Mucosa of descending colon (tissue), 3 donors: ENCODE results near the gene THAP6. TPM values are rescaled to one million over a fixed set of nuclear protein-coding genes. Genes with fewer than 3 reads are reported as not detected.
"Not testable (repeated sequence)": the region's sequence is repeated elsewhere in the genome, so short reads cannot be mapped to it uniquely, and the experiment has no call there.

Experiments used
- ATAC-seq: fragments of 200-7000 bp; cut with Tn5 transposase; one replicate; pipeline ENCODE4 v1.9.1; 2020; ENCODE audit warnings: mild to moderate bottlenecking, moderate library complexity
- DNase-seq, 3 donors: peaks; one replicate each; pipeline ENCODE4 v3.0.0-alpha.2; 2020
- H3K36me3 ChIP-seq: fragments of 200-600 bp; one replicate; pipeline ENCODE4 v1.8.0; 2021; ENCODE audit warnings: low read depth, mild to moderate bottlenecking
- H3K4me1 ChIP-seq: fragments of 200-600 bp; one replicate; pipeline ENCODE4 v1.8.0; 2021; ENCODE audit warnings: low read depth, mild to moderate bottlenecking
- H3K4me3 ChIP-seq: fragments of 200-600 bp; one replicate; pipeline ENCODE4 v1.8.0; 2021; ENCODE audit warnings: mild to moderate bottlenecking
- H3K9me3 ChIP-seq: fragments of 200-600 bp; one replicate; pipeline ENCODE4 v1.8.0; 2021; ENCODE audit warnings: mild to moderate bottlenecking
- intact Hi-C, 2 donors: fragments of 100-400 bp; cut with DNase I in 1 of 2; cut with micrococcal nuclease in 1 of 2; formaldehyde crosslinking; loops; one replicate each; pipeline versions ENCODE4 v1.11.0 to v1.11.1; 2022; cut with DNase I, micrococcal nuclease
- total RNA-seq, 3 donors: library from RNA; stranded (reverse); fragmentation: NEBNext Ultra II Directional in 2 of 3; extraction: Animal tissue kit (Norgen Biotek cat#: 25700) in 2 of 3; gene quantifications; one replicate each; pipeline versions ENCODE4 v1.2.1 to v1.2.4, GENCODE V29; 2021 to 2023
- TF ChIP-seq, protein P1 (sequence below): fragments of 200-600 bp; IDR thresholded peaks from one replicate; pipeline ENCODE4 v1.8.0; 2022; ENCODE audit warnings: antibody characterized with exemption, mild to moderate bottlenecking
- donor health status: DM: no; HTN: no; CAD: no; lungs with moderate emphysema.
- donor health status: DM: no; HTN: no; CAD: no.
- donor health status: DM: no; HTN: yes; CAD: no.

Gene THAP6
- total RNA-seq, 3 donors from 2014 or later: 17.3 to 21.8 (median 21.5) TPM

DNA sequence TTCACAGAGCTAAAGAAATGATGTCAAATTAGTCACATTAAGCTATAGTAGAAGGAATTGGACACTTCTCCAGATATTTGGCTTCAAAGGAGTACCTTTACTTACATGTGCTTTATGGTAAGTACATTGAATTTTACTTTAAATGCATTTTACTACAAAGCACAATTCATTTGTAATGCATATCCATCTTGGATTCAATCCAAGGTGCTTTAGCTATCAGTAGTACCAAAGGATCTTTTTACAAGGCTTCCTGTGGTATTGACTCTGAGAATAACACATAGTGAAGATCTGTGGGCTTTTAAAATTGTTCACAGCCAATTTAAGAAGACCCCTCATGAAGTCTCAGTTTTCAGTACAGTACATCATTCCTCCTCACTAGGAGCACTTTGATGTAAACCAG lies 13.2 kb downstream of the THAP6 start:
- ATAC-seq: no peak

DNA sequence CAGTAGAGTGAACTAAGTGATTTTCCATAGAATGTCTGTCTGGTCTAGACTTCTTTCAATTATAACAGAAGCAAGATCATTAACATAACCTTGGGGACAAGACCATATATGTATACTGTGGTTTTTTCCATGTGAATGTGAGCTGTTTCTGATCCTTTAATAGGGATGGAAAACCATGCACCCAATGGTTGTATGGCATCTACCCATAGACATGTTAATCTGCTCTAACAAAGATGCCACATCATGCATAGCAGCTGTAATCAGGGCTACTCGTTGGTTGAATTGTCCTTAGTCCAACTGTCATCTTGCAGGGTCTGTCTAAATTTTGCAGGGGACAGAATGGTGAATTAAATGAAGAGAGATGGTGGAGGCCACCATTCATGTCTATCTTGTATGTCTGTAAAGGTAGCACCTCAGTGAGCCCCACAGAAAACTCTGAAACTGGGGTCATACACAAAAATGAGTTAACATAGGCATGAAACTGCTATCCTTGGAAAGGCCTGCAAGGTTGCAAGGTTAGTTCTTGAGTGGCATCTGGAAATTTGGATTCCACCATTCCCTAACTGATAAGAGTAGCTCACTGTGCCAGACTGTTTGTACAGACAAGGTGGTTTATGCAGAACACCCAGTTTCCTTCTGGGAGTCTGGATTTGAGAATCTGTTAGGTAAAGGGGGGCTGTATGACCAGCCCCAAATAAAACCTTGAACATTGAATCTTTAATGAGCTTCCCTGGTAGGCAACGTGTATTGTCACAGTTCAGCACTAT lies 16.5 kb downstream of the THAP6 start:
- TF ChIP-seq, protein P1, sequence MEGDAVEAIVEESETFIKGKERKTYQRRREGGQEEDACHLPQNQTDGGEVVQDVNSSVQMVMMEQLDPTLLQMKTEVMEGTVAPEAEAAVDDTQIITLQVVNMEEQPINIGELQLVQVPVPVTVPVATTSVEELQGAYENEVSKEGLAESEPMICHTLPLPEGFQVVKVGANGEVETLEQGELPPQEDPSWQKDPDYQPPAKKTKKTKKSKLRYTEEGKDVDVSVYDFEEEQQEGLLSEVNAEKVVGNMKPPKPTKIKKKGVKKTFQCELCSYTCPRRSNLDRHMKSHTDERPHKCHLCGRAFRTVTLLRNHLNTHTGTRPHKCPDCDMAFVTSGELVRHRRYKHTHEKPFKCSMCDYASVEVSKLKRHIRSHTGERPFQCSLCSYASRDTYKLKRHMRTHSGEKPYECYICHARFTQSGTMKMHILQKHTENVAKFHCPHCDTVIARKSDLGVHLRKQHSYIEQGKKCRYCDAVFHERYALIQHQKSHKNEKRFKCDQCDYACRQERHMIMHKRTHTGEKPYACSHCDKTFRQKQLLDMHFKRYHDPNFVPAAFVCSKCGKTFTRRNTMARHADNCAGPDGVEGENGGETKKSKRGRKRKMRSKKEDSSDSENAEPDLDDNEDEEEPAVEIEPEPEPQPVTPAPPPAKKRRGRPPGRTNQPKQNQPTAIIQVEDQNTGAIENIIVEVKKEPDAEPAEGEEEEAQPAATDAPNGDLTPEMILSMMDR: no peak
- DNase-seq (no peak), ATAC-seq (no peak)
- Histone ChIP-seq H3K9me3 (peaks cover 8% of the 10 kb centered on the region), H3K36me3 (no peaks in the 10 kb centered on the region), H3K4me3 (no peak overlapping the region), H3K4me1 (no peaks in the 10 kb centered on the region)
- intact Hi-C loops: no loop called here

More for the DNA sequence above, 13.2 kb downstream of the THAP6 start:
- DNase-seq: no peak
- H3K36me3 ChIP-seq: no peaks in the 10 kb centered on the region
- H3K4me3 ChIP-seq: no peak overlapping the region
- TF ChIP-seq, protein P1: no peak
- H3K9me3 ChIP-seq: peaks cover 2% of the 10 kb centered on the region
- H3K4me1 ChIP-seq: no peaks in the 10 kb centered on the region
- intact Hi-C loops: no loop called here

DNA sequence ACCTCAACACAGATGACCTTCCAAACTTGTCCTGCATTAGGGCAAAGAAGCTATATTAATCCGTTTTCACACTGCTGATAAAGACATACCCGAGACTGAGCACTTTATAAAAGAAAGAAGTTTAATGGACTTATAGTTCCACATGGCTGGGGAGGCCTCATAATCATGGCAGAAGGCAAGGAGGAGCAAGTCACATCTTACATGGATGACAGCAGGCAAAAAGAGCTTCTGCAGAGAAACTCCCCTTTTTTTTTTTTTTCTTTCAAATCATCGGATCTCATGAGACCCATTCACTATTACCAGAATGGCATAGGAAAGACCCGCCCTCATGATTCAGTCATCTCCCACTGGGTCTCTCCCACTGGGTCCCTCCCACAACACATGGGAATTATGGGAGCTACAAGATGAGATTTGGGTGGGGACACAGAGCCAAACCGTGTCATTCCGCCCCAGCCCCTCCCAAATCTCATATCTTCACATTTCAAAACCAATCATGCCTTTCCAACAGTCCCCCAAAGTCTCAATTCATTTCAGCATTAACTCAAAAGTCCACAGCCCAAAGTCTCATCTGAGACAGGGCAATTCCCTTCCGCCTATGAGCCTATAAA lies 17.4 kb downstream of the THAP6 start:
- H3K4me1 ChIP-seq, H3K4me3 ChIP-seq, intact Hi-C loops, DNase-seq, H3K36me3 ChIP-seq, H3K9me3 ChIP-seq, ATAC-seq: not testable (repeated sequence)

DNA sequence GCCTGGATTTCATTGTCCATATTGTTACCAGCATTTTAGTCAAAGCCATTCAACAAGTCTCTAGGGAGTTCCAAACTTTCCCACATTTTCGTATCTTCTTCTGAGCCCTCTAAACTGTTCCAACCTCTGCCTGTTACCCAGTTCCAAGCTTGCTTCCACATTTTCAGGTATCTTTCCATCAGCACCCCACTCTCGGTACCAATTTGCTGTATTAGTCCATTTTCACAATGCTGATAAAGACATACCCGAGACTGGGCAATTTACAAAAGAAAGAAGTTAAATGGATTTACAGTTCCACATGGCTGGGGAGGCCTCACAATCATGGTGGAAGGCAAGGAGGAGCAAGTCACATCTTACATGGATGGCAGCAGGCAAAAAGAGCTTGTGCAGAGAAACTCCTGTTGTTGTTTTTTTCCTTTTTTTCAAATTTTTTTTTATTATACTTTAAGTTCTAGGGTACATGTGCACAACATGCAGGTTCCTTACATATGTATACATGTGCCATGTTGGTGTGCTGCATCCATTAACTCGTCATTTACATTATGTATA lies 19.1 kb downstream of the THAP6 start:
- intact Hi-C loops, ATAC-seq, H3K4me3 ChIP-seq, H3K36me3 ChIP-seq, H3K9me3 ChIP-seq, DNase-seq, H3K4me1 ChIP-seq: not testable (repeated sequence)

DNA sequence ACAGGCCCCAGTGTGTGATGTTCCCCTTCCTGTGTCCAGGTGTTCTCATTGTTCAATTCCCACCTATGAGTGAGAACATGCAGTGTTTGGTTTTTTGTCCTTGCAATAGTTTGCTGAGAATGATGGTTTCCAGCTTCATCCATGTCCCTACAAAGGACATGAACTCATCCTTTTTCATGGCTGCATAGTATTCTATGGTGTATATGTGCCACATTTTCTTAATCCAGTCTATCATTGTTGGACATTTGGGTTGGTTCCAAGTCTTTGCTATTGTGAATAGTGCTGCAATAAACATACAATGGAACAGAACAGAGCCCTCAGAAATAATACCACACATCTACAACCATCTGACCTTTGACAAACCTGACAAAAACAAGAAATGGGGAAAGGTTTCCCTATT lies 19.7 kb downstream of the THAP6 start:
- intact Hi-C loops, H3K9me3 ChIP-seq, H3K4me3 ChIP-seq, DNase-seq, H3K4me1 ChIP-seq, ATAC-seq, H3K36me3 ChIP-seq: not testable (repeated sequence)

DNA sequence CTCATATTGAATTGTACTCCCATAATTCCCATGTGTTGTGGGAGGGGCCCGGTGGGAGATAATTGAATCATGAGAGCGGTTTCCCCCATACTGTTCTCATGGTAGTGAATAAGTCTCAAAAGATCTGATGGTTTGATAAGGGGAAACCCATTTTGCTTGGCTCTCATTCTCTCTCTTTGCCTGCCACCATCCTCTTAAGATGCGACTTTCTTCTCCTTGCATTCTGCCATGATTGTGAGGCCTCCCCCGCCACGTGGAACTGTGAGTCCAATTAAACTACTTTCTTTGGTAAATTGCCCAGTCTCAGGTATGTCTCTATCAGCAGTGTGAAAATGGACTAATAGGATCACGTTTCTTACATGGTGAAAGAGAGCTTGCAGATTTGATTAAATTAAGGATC lies 23.0 kb downstream of the THAP6 start:
- H3K4me1 ChIP-seq, DNase-seq, intact Hi-C loops, H3K36me3 ChIP-seq, H3K9me3 ChIP-seq, ATAC-seq, H3K4me3 ChIP-seq: not testable (repeated sequence)

DNA sequence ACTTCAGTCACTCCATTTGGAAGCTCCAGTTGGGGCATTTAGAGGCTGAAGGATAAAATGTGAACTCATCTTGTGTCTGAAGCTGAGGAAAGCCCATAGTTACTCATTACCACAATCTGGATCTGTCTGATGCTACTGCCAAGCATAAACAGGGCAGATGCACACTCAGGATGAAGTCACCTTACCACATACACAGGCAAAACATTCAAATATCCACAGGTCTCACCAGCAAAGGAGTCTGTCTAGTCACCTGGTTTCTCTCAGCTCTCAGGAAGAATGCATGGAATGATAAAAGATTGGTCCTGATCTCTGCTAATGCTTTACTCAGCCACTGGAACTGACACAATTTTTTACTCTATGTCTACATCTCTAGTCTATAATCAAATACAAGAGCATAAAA lies 28.6 kb downstream of the THAP6 start:
- Histone ChIP-seq H3K36me3 (no peaks in the 10 kb centered on the region), H3K4me1 (no peaks in the 10 kb centered on the region), H3K4me3 (no peak overlapping the region), H3K9me3 (no peaks in the 10 kb centered on the region)
- no peak for ATAC-seq
- TF ChIP-seq, protein P1: no peak
- intact Hi-C loops: no loop called here
- no peak for DNase-seq

DNA sequence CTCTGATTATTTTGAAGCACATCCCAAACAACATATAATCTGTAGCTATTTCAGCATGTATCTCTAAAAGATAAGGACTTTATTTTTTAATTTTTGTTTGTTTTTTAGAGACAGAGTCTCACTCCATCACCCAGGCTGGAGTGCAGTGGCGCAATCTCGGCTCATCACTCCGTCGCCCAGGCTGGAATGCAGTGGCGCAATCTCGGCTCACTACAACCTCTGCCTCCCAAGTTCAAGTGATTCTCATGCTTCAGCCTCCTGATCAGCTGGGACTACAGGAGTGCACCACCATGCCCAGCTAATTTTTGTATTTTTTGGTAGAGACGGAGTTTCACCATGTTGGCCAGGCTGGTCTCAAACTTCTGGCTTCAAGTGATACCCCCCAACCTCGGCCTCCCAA lies 29.9 kb downstream of the THAP6 start:
- intact Hi-C loops, H3K36me3 ChIP-seq, ATAC-seq: not testable (repeated sequence)

More for the DNA sequence above, 29.9 kb downstream of the THAP6 start:
- not testable (repeated sequence) for DNase-seq, H3K4me3 ChIP-seq, H3K4me1 ChIP-seq, H3K9me3 ChIP-seq
